HG02763 (cell line): ENCODE measurements around the gene BIRC3.
"Not testable (repeated sequence)": the region's sequence is repeated elsewhere in the genome, so short reads cannot be mapped to it uniquely, and the experiment has no call there.

Experiments used
- ATAC-seq: cut with Tn5 transposase; IDR thresholded peaks from one replicate; pipeline ENCODE4 v1.9.1; 2021; ENCODE audit warnings: mild to moderate bottlenecking, moderate library complexity; ENCODE audit not compliant: unreplicated experiment

The BIRC3 gene

GRCh38 chr11:102322560-102322959, 5.3 kb downstream of the BIRC3 start:
- no peak for ATAC-seq

DNA sequence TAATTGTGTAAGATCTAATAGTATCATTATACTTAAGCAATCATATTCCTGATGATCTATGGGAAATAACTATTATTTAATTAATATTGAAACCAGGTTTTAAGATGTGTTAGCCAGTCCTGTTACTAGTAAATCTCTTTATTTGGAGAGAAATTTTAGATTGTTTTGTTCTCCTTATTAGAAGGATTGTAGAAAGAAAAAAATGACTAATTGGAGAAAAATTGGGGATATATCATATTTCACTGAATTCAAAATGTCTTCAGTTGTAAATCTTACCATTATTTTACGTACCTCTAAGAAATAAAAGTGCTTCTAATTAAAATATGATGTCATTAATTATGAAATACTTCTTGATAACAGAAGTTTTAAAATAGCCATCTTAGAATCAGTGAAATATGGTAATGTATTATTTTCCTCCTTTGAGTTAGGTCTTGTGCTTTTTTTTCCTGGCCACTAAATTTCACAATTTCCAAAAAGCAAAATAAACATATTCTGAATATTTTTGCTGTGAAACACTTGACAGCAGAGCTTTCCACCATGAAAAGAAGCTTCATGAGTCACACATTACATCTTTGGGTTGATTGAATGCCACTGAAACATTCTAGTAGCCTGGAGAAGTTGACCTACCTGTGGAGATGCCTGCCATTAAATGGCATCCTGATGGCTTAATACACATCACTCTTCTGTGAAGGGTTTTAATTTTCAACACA, 6.4 kb downstream of the BIRC3 start:
- no peak for ATAC-seq

- ATAC-seq = no peak
Observed at GRCh38 chr11:102325088-102325487, 7.8 kb downstream of the BIRC3 start.

- ATAC-seq = no peak
Observed at GRCh38 chr11:102328748-102329147, 11.5 kb downstream of the BIRC3 start.

DNA sequence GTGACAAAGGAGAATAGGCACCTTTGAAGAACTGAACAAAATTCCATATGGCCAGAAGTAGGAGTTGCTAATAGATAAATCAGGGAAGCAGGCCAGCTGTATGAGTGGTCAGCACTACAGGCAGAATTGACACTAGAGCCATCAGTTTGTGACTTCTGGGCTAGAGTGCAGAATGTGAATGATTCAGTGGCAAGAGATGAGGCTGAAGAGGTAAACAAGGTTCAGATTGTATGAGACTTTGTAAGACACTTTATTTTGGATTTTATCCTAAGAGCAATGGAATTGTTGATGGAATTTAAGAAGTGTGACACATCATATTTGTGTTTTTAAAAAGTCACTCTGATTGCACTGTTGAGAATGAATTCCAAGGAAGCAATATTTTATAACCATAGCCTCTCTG, 12.9 kb downstream of the BIRC3 start:
- no peak for ATAC-seq

DNA sequence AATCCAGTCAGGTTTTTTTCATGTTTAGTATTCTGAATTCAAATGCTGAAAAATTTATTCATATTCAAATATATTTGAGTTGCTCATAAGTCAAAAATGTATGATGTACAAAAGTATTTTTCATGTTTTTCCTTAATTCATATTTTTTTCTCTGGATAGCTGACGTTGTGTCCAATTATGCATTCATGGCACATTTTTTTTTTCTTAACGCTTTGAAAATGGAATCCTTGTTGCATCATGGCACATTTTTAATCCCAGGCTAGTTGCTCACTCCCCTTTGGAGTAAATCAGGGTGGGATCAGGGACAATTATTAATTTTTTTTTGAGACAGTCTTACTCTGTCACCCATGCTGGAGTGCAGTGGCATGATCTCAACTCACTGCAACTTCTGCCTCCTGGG, 14.1 kb downstream of the BIRC3 start:
- ATAC-seq = no peak

DNA sequence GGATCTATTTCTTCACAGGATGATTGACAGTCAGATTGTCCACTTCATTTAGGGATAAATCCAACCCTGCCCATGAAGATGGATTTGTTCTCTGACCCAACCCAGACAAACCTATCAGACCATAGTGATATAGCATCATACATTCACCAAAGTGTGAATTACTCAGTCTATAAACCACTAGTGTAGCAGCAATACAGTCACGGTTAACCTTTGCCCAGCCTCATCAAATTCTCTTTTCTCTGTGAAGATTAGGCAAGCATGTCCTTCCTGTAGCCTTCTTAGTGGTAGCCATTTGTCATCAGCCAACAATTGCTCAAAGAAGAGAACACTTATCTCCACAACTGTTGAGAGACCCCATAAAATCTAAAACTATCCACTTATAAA, 15.3 kb downstream of the BIRC3 start:
- ATAC-seq = no peak

DNA sequence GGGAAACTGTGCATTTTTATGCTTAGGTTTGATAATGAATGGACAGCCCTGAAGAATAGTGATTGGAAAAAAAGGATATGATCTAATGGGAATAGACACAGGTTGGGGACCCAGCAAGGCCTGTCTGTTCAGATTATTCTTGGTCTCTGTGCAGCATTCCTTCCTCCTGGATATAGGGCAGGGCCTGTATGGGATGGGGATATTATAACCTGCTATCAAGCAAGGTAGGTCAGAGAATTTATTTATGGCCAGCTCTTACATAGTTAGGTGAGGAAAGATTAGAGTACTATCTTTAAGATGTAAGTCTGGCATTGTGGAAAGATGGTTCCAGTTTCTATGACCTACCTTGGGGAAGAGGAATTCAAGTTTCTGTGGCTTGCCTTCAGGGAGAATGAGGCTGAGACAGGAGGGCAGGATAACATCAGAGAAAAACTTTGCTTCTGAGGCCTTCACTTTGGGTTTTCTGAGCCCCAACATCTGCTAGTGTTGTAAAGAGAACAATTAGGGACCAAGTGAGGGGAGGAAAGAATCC, 21.3 kb downstream of the BIRC3 start:
- ATAC-seq = no peak

DNA sequence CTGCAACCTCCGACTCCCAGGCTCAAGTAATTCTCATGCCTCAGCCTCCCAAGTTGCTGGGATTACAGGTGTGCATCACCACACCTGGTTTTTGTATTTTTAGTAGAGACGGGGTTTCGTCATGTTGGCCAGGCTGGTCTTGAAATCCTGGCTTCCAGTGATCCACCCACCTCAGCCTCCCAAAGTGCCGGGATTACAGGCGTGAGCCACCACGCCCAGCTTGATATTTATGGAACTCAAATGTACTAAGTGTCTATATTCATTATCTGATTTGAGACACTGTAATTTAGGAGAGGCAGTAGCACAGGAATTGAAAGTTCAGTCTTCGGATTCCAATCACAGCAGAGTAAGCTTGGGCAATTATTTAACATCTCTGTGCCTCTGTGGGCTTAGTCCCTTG, 24.0 kb downstream of the BIRC3 start:
- ATAC-seq = not testable (repeated sequence)

DNA sequence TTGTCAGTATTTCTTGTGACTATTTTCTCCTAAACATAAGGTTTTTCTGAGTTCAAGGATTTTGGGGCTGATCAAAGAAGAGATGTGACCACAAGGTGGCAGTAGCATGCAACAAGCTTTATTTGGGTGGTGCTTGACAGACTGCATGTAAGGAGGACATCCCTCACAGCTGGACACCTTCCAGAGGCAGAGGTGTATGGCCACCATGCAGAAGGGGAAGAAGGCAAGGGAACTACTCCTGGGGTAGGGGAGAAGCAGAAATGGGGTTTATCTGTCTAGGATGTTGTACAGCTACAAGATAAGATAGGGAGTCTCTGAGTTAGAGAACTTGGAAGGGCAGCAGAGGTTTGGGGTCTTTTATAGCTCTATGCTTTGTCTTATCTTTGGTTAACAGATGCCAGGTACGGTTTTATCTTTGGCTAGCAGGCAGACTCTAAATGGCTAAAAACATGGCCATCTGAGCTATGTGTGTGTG, 24.6 kb downstream of the BIRC3 start:
- ATAC-seq = peak; percentile 35

- ATAC-seq = no peak
Observed at GRCh38 chr11:102343809-102344208, 26.5 kb downstream of the BIRC3 start.

DNA sequence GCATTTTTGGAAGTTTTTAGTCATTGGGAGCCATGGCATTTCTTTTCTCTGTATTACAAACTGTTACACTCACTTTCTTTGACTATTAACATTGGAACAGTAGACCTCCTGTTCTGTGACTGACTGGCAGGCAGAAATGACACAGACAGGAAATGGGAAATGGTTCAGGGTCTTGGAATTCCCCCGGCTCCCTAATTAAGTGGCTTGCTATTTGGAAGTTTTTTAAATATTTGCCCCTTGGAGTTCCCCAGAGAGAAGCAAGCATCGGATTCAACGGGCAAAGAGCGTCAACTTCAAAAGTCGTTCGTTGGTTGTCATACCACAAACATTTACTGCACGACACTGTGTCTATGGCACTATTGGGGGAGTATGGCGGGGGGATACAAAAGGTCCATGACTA, 28.6 kb downstream of the BIRC3 start:
- ATAC-seq = no peak

GRCh38 chr11:102346456-102346747, 29.1 kb downstream of the BIRC3 start:
- ATAC-seq = no peak

DNA sequence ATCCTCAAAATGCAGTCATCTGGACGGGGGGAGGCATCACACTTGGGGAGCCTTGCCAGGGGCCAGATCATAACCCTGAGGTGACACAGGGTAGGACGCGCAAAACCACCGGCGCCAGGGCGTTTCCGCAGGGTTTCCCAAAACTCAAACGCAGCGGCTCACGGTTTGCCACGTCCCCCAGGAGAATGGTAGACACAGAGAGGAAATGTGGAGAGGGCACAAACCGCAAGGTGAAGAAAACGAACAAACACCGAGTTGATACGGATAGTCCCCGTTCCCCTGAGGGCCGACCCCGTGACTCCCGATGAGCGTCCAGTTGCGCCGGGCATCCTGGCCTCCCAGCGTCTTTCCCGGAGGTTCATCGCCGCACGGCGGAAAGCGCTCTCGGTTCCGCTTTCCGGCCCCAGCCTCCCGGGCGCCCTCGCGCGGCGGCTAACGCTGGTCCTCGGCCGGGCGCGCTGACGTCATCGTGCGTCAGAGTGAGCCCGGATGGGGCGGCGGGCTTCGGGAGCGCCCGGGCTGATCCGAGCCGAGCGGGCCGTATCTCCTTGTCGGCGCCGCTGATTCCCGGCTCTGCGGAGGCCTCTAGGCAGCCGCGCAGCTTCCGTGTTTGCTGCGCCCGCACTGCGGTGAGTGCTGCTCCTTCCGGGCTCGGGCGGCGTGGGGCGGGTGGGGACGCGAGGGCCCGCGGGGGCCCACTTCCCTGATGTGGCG, 29.6 kb downstream of the BIRC3 start, which contains the start of gene BIRC2:
Gene BIRC2 (plus strand): TSS at position 467 of the 714 bp plus-strand sequence. CDS start 2,641 bp downstream, outside the sequence.
- peak; percentile 92 for ATAC-seq

DNA sequence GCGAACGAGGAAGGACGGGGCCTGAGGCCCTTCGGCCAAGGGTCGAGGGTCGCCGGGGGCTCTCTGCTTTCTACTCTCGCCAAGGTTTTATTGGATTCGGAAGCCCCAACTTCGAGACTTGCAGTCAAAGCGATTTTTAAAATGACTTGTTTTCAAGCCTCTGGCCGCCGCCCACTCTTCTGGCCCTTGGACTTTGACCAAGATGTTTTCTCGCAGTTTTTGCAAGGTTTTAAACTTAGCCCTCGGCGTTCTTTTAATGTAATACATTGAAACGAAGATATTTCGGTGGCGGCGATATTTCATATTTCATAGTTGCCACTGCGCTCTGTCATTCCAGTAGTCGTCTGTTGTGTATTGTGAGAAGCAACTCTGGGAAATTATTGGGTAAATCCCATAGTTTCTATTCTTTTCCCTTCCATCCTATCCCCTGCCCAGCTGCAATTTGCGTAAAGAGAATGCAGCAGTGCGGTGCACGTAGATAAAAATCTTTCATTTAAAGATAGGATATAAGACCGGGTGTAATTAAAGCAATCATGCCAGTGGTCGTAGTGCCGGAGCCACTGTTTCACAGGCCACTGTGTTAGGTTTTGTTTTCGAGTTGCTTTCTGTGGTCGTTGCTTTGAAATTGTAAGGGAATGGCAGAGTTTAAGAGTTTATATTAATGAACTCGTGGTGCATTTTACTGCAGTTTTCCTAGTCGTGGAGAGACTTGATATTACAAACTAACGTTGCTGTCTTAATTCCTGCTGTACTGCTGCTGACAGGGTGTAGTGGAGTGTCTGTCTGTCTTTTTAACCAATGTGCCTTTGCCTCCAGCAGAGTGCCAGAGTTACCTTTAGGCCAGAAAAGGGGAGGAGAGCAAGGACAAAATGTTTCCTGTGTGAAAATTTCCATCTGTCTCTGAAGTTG, 30.4 kb downstream of the BIRC3 start:
- ATAC-seq = peak; percentile 7

GRCh38 chr11:102357116-102357515, 39.8 kb downstream of the BIRC3 start:
- no peak for ATAC-seq

GRCh38 chr11:102359372-102359771, 42.1 kb downstream of the BIRC3 start:
- ATAC-seq = no peak

GRCh38 chr11:102360681-102361080, 43.4 kb downstream of the BIRC3 start:
- no peak for ATAC-seq

DNA sequence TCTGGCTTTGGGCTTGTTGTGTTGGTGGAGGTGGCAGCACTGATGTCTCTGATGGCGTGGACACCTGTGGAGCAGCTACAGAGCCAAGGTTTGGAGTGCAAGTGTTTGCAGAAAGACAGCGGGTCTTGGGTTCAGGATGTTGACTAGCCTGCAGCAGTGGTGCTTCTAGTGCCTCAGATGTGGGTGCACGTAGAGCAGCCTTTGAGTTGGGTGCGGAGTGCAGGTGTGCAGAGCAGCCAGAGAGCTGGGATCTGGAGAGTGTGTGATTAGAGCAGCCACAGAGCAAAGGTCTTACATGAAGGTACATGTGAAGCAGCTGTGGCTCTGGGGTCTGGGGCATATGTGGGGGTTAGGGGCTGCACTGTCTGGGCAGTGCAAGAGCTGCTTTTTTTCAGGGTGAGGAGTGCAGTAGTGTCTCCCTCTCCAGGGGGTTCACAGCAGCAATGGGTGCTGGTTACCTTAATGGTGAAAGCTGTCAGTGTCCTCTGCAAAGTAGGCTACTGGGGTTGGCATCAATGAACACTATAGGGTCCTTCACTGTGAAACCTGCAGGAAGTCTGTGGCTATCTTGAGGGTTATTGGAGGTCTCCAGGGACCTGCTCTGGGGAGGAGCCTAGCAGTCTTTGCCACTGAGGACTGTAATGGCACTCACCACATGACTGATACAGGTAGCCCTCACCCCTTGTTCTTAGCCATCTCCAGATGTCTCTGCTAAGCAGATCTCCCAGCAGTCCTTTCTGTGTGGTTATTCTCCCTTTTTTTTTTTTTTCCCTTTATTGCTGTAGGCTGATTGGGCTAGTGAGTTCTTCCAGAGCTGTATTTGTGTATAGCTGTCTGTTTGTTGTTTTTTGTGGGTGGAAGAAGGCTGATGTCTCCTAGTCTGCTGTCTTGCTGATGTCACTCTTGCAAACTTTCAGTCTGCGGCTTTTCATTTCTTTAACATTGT, 44.1 kb downstream of the BIRC3 start:
- peak; percentile 80 for ATAC-seq

GRCh38 chr11:102364991-102365390, 47.7 kb downstream of the BIRC3 start:
- no peak for ATAC-seq
